A673 (cell line): ENCODE results near the gene CYSTM1. TPM values are rescaled to one million over a fixed set of nuclear protein-coding genes. Genes with fewer than 3 reads are reported as not detected.

ENCODE experiments used
- BruUV-seq: library from RNA; stranded (reverse); fragments of 400-500 nt; replicated peaks from 2 replicates; lab custom pipeline; 2021; lab: Mats Ljungman, UMichigan
- CTCF ChIA-PET: fragments of 300-600 bp; sonication (Branson Sonifier 250); formaldehyde crosslinking; loops from one replicate; lab custom pipeline; 2022; ENCODE audit warnings: antibody characterized with exemption; lab: Charles Lee
- POLR2A ChIA-PET: fragments of 300-600 bp; sonication (Branson Sonifier 250); formaldehyde crosslinking; loops from one replicate; lab custom pipeline; 2022; ENCODE audit warnings: antibody characterized with exemption; ENCODE audit not compliant: low non-redundant PET; lab: Charles Lee
- DNase-seq: peaks from one replicate; pipeline ENCODE4 v3.0.0-alpha.2; 2015; ENCODE audit warnings: low spot score
- H3K27ac ChIP-seq: fragments of 200-600 bp; sonication (generic); 2 replicates; pipeline ENCODE4 v1.5.1; 2016; ENCODE audit warnings: mixed run types, low read depth, mild to moderate bottlenecking, mixed read lengths, antibody characterized with exemption, low read length; ENCODE audit not compliant: poor library complexity, severe bottlenecking
- H3K27me3 ChIP-seq: fragments of 200-600 bp; sonication (generic); replicated peaks from 2 replicates; pipeline ENCODE4 v1.6.1; 2017; ENCODE audit warnings: mixed run types, low read depth, mild to moderate bottlenecking, mixed read lengths, antibody characterized with exemption, low read length; ENCODE audit not compliant: insufficient read depth, poor library complexity
- H3K36me3 ChIP-seq: fragments of 200-600 bp; sonication (generic); 2 replicates; pipeline ENCODE4 v1.6.1; 2016; ENCODE audit warnings: mixed run types, mild to moderate bottlenecking, mixed read lengths, antibody characterized with exemption, low read length; ENCODE audit not compliant: insufficient read depth, poor library complexity, severe bottlenecking
- H3K4me1 ChIP-seq: fragments of 200-600 bp; sonication (generic); 2 replicates; pipeline ENCODE4 v1.6.1; 2017; ENCODE audit warnings: mixed run types, mild to moderate bottlenecking, mixed read lengths, antibody characterized with exemption, low read length; ENCODE audit not compliant: insufficient read depth, poor library complexity, severe bottlenecking
- H3K4me3 ChIP-seq: fragments of 200-600 bp; sonication (generic); 2 replicates; pipeline ENCODE4 v1.5.1; 2016; ENCODE audit warnings: low read depth, mixed run types, mild to moderate bottlenecking, mixed read lengths, low read length; ENCODE audit not compliant: poor library complexity, severe bottlenecking
- H3K9me3 ChIP-seq: fragments of 200-600 bp; sonication (generic); 2 replicates; pipeline ENCODE4 v1.6.1; 2016; ENCODE audit warnings: mixed run types, low read depth, mild to moderate bottlenecking, mixed read lengths, antibody characterized with exemption, low read length; ENCODE audit not compliant: poor library complexity, severe bottlenecking
- CTCF ChIP-seq: fragments of 300-800, 200-600 bp; sonication (generic); conservative IDR thresholded peaks from 2 replicates; pipeline ENCODE4 v1.5.1; 2017; ENCODE audit warnings: low read depth, mild to moderate bottlenecking, antibody characterized with exemption, low read length, moderate library complexity, mixed read lengths
- EZH2 ChIP-seq: fragments of 200-600 bp; sonication (generic); IDR thresholded peaks from 2 replicates; pipeline ENCODE4 v1.6.1; 2017; ENCODE audit warnings: borderline replicate concordance, low read depth, mild to moderate bottlenecking, mixed read lengths, antibody characterized with exemption, low read length; ENCODE audit not compliant: poor library complexity, severe bottlenecking
- intact Hi-C: fragments of 100-400 bp; cut with micrococcal nuclease; formaldehyde crosslinking; loops from one replicate; pipeline ENCODE4 v1.10.0; 2022; ENCODE audit not compliant: unreplicated experiment
- total RNA-seq: library from RNA; stranded (reverse); gene quantifications from 2 replicates; pipeline ENCODE4 v1.2.3, GENCODE V29; 2021

CYSTM1 gene
- total RNA-seq, 1 experiment from 2014 or later: 35.5 TPM

DNA sequence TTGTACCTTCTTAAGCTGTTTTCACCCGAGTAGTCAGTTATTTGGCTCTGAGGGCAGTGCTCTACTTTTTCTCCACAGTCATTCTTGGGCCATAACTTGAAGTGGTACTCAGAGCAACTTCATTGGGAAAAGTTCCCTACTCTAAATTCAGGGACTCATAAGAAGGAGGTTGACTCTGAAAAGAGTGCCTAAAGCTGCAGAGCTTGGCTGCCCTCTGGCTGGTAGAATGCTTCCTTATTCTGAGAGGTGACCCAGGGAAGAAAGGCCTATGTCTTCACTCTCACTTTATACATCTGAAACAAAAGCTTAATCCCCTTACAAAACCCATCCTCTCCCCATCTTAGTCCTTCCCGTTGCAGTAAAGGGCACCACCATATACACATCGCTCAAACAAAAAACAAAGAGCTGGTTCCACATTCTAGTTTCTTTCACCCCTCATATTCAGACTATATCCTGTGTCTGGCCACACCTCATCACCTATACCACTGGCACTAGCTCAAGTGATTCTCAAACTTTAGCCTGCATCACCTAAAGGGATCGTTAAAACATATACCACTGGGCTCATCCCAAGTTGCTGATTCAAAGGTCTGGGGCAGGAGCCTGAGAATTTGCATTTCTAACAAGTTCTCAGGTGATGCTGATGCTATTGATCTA, 41.3 kb upstream of the CYSTM1 start:
- DNase-seq: no peak
- H3K9me3 ChIP-seq: no peaks in the 10 kb centered on the region
- BruUV-seq: no TSS peak
- CTCF ChIA-PET: interaction anchor here (0.5 kb wide), 1 partner anchor 15 kb away, joined by 5 read pairs; no protein-coding TSS in a partner anchor
- H3K4me1 ChIP-seq: no peaks in the 10 kb centered on the region
- no peaks in the 10 kb centered on the region for H3K36me3 ChIP-seq
- H3K4me3 ChIP-seq: no peak overlapping the region
- POLR2A ChIA-PET: no interaction called here
- intact Hi-C loops: no loop called here
- no peaks in the 10 kb centered on the region for H3K27me3 ChIP-seq
- TF ChIP-seq EZH2 (no peak), CTCF (no peak)
- H3K27ac ChIP-seq: no peak overlapping the region

DNA sequence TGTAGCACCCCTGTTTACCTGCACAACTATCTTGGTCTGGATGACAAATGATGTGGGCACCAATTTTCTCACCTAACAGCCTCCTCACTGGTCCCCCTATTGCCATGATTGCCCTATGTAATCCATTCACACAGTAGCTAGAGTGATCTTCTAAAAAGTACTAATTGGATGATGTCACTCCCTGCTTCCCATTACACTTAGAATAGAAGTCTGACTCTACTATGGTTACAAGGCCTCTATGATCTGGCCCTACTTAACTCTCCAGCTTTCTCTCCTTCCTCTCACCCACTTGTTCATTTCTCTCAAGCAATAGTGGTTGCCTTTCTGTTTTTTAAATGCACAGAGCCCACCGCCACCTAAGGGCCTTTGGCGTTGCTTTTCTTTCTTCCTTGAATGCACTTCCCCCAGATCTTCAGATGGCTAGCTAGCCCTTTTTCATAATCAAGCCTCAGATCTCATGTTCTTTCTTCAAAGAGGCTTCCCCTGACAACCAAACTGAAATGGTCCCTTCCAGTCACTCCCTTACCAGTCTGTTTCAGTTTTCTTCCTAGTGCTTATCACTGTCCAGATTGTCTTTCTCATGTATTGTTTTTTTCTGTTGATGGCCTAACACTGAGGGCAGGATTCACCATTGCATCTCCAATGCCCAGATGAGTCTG, 40.6 kb upstream of the CYSTM1 start:
- no peak overlapping the region for H3K27ac ChIP-seq
- intact Hi-C loops: no loop called here
- no peaks in the 10 kb centered on the region for H3K9me3 ChIP-seq
- no TSS peak for BruUV-seq
- H3K36me3 ChIP-seq: no peaks in the 10 kb centered on the region
- no peaks in the 10 kb centered on the region for H3K4me1 ChIP-seq
- DNase-seq: no peak
- ChIA-PET POLR2A (no interaction called here), CTCF (no interaction called here)
- H3K27me3 ChIP-seq: no peaks in the 10 kb centered on the region
- TF ChIP-seq CTCF (no peak), EZH2 (no peak)
- H3K4me3 ChIP-seq: no peak overlapping the region

DNA sequence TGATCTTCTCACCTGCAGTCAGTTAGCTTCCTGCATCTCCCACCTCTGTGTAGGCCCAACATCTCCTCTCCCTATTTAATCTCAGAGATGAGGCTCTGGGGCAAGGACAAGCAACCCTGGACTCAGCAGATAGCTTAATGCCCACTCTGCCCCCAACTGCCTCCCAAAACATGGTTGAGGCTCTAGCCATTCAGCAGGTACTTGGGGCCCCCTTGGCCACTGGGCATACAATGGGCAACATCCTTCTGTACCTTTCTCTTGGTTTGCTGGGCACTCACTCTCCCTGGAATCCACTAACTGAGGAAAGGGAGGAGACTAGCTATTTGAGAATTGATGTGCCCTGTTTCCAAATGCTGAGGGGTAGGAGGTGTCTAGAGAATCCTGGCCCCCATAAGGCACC, 39.9 kb upstream of the CYSTM1 start:
- no peak overlapping the region for H3K4me3 ChIP-seq
- no peak for TF ChIP-seq EZH2
- no peak for TF ChIP-seq CTCF
- ChIA-PET POLR2A (no interaction called here), CTCF (no interaction called here)
- BruUV-seq: no TSS peak
- DNase-seq: no peak
- no peaks in the 10 kb centered on the region for H3K9me3 ChIP-seq
- H3K36me3 ChIP-seq: no peaks in the 10 kb centered on the region
- no peak overlapping the region for H3K27ac ChIP-seq
- intact Hi-C loops: no loop called here
- no peaks in the 10 kb centered on the region for H3K4me1 ChIP-seq
- H3K27me3 ChIP-seq: no peaks in the 10 kb centered on the region
